Measurements from ENCODE around the gene APOBEC3B. TPM values are rescaled to one million over a fixed set of nuclear protein-coding genes. Genes with fewer than 3 reads are reported as not detected.

Gene APOBEC3B
- total and polyA plus RNA-seq, 2 of the 8 experiments (the other 6 are each of a cell fraction or from before 2014, with no cell fraction given), result 14.2 to 74.9 TPM

DNA sequence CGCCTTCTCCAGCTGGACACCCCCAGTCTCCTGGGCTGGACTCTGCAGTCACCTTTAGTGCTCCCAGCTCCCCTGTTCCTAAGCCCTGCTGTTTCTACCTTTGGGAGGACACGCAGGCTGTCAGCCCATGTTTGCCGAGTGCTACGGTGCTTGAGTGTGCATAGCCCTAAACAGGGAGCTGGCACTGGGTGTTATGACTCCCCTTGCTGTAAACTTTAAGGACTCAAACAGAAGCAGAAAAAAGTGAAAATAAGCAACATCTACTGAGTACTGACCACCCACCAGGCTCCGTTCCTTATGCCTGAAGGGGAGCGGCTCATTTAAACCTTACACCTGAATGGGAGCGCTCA is 7.3 kb upstream of the APOBEC3B start:
- CTCF ChIA-PET (ENCODE audit: partially characterized antibody), result interaction anchor here (0.9 to 7.1 kb wide), 13 partner anchors 8 to 509 kb away, joined by 3 to 63 read pairs (median 3); partner anchors contain the start of genes APOBEC3B and APOBEC3D
- Histone ChIP-seq H3K18ac (ENCODE audit: extremely low read depth, low read length) (no peak overlapping the region), H3K9ac (replicated peaks in 1 of 4; ENCODE audit: extremely low read depth in 1 of 4, low read depth in 3 of 4, low read length in 3 of 4) (no peak overlapping the region), H2BK5ac (ENCODE audit: low read depth, low read length) (no peak overlapping the region), H2BK120ac (replicated peaks; ENCODE audit: low read depth, low read length) (no peak overlapping the region), H2AFZ (ENCODE audit: low read length) (no peak overlapping the region), H3K79me1 (ENCODE audit: low read depth, low read length) (no peaks in the 10 kb centered on the region), H3K4me3 (ENCODE audit: extremely low read depth in 1 of 4, insufficient read depth in 2 of 4, low read depth in 3 of 4, low read length in 4 of 4) (no peak overlapping the region), H3K27ac (ENCODE audit: low read depth, low read length) (no peak overlapping the region), H3K23ac (ENCODE audit: insufficient read length) (no peak overlapping the region), H3K4ac (replicated peaks; ENCODE audit: insufficient read length, low read depth, low read length) (no peak overlapping the region), H3K23me2 (ENCODE audit: low read depth, low read length) (no peaks in the 10 kb centered on the region), H4K91ac (replicated peaks; ENCODE audit: insufficient read length, low read length) (no peak overlapping the region), H3K56ac (replicated peaks; ENCODE audit: insufficient read length, low read depth, low read length) (no peak overlapping the region), H2BK15ac (ENCODE audit: low read length) (0 out of 2 replicates have a peak overlapping the region, but pooled peaks have one; percentile 77), H3K4me2 (ENCODE audit: insufficient read depth in 1 of 2, low read depth in 2 of 2, low read length in 2 of 2) (no peak overlapping the region), H2BK12ac (ENCODE audit: low read depth, low read length) (no peak overlapping the region), H3K27me3 (replicated peaks in 1 of 4; ENCODE audit: control insufficient read depth in 3 of 4, extremely low read depth in 1 of 4, insufficient read depth in 3 of 4, low read length in 3 of 4) (no peaks in the 10 kb centered on the region; a peak in 2 of 7 replicates), H2AK5ac (ENCODE audit: low read depth, low read length) (no peak overlapping the region), H3K14ac (ENCODE audit: insufficient read length) (no peak overlapping the region), H3K36me3 (ENCODE audit: control insufficient read depth in 2 of 4, insufficient read depth in 4 of 4, low read length in 3 of 4) (no peaks in the 10 kb centered on the region), H3K79me2 (ENCODE audit: control insufficient read depth in 1 of 2, insufficient read depth in 2 of 2, low read length in 2 of 2) (no peaks in the 10 kb centered on the region), H3K9me3 (ENCODE audit: insufficient read depth in 2 of 2, low read depth in 1 of 2, low read length in 1 of 2) (peaks cover 6 to 18% of the 10 kb centered on the region in 2 experiments; a peak in 3 of 4 replicates), H2BK20ac (ENCODE audit: low read length) (no peak overlapping the region), H4K20me1 (replicated peaks in 1 of 2; ENCODE audit: control insufficient read depth in 1 of 2, insufficient read depth in 2 of 2, low read length in 2 of 2) (no peaks in the 10 kb centered on the region), H4K8ac (ENCODE audit: extremely low read depth, insufficient read depth, low read length) (no peak overlapping the region), H4K5ac (ENCODE audit: insufficient read length, low read depth, low read length) (no peak overlapping the region), H3K4me1 (replicated peaks in 1 of 4; ENCODE audit: control insufficient read depth in 3 of 4, insufficient read depth in 4 of 4, low read length in 3 of 4) (peaks cover 0 to 4% (median under 1%) of the 10 kb centered on the region in 4 experiments; a peak in 2 of 7 replicates)
- POLR2A ChIA-PET (ENCODE audit: partially characterized antibody), result interaction anchor here (0.7 kb wide), 1 partner anchor 375 kb away, joined by 3 read pairs; no protein-coding TSS in a partner anchor
- TF ChIP-seq BACH1 (IDR thresholded peaks at IDR 0.05; ENCODE audit: low read length) (no peak), ZNF274 (IDR thresholded peaks at IDR 0.05; ENCODE audit: borderline replicate concordance, extremely low read depth, low read length) (no peak), EP300 (IDR thresholded peaks at IDR 0.05; ENCODE audit: borderline replicate concordance in 1 of 2, low read depth in 2 of 2, low read length in 2 of 2) (no peak), POLR2AphosphoS5 (IDR thresholded peaks at IDR 0.05; ENCODE audit: low read depth, low read length) (no peak), MAFK (IDR thresholded peaks at IDR 0.05; ENCODE audit: low read depth, low read length) (no peak), HDAC2 (IDR thresholded peaks at IDR 0.05; ENCODE audit: borderline replicate concordance in 1 of 2, low read depth in 2 of 2, low read length in 2 of 2) (no peak), JUND (IDR thresholded peaks at IDR 0.05; ENCODE audit: low read length) (no peak), HDAC6 (IDR thresholded peaks at IDR 0.05; ENCODE audit: low read depth, low read length) (no peak)
- 92% methylated on average over 7 of the region's 7 CpGs; no CpG with 5 or more reads in 1 of the 2 experiments for WGBS, 2 experiments (ENCODE audit: extremely low coverage in 1 of 2, insufficient coverage in 1 of 2, insufficient read length in 1 of 2, insufficient replicate concordance in 2 of 2, low coverage in 1 of 2, low lambda C conversion rate in 2 of 2, missing lambda C conversion rate in 1 of 2)
- FAIRE-seq (no peak), DNase-seq (ENCODE audit: low read depth in 1 of 2, low spot score in 2 of 2) (no peak)
